Measurements from ENCODE around the gene FMN1.

Gene FMN1

GRCh38 chr15:33126559-33127290, 67.8 kb downstream of the FMN1 start:
- DNase-seq (ENCODE audit: extremely low spot score) = peak; percentile 73
- TF ChIP-seq HDGF (IDR thresholded peaks at IDR 0.05; ENCODE audit: borderline replicate concordance) = no peak
- TF ChIP-seq CTBP1 (IDR thresholded peaks at IDR 0.05; ENCODE audit: borderline replicate concordance) = peak; percentile 36; the same call in 1 of the 2 replicates
- no peak for TF ChIP-seq BHLHE40 (IDR thresholded peaks at IDR 0.05; ENCODE audit: borderline replicate concordance)
- TF ChIP-seq PKNOX1 (IDR thresholded peaks at IDR 0.05) = peak; percentile 68
- POLR2A ChIA-PET = no interaction called here
- CTCF ChIA-PET = no interaction called here

GRCh38 chr15:33125894-33126537, 68.5 kb downstream of the FMN1 start:
- CTCF ChIA-PET = no interaction called here

GRCh38 chr15:33124811-33125210, 69.7 kb downstream of the FMN1 start:
- TF ChIP-seq FOXK2 (IDR thresholded peaks at IDR 0.05) (no peak), BHLHE40 (IDR thresholded peaks at IDR 0.05; ENCODE audit: borderline replicate concordance) (no peak), PKNOX1 (IDR thresholded peaks at IDR 0.05) (no peak), CTBP1 (IDR thresholded peaks at IDR 0.05; ENCODE audit: borderline replicate concordance) (no peak), HDGF (IDR thresholded peaks at IDR 0.05; ENCODE audit: borderline replicate concordance) (no peak), ZNF384 (IDR thresholded peaks at IDR 0.05) (no peak), FOXM1 (IDR thresholded peaks at IDR 0.05; ENCODE audit: borderline replicate concordance) (no peak), ARNT (IDR thresholded peaks at IDR 0.05) (no peak), NFRKB (IDR thresholded peaks at IDR 0.05) (no peak), LEF1 (IDR thresholded peaks at IDR 0.05; ENCODE audit: borderline replicate concordance) (no peak), L3MBTL2 (conservative IDR thresholded peaks at IDR 0.05) (no peak), SUZ12 (IDR thresholded peaks at IDR 0.05) (no peak)
- ChIA-PET POLR2A (no interaction called here), CTCF (no interaction called here)
- DNase-seq (ENCODE audit: extremely low spot score) = no peak

More at GRCh38 chr15:33125894-33126537, 68.5 kb downstream of the FMN1 start:
- POLR2A ChIA-PET = interaction anchor here (0.7 kb wide), 1 partner anchor 29 kb away, joined by 3 read pairs; no protein-coding TSS in a partner anchor
- no peak for DNase-seq (ENCODE audit: extremely low spot score)
- TF ChIP-seq LEF1 (IDR thresholded peaks at IDR 0.05; ENCODE audit: borderline replicate concordance) = no peak
- no peak for TF ChIP-seq PKNOX1 (IDR thresholded peaks at IDR 0.05)
- no peak for TF ChIP-seq TARDBP (IDR thresholded peaks at IDR 0.05)
- no peak for TF ChIP-seq NFRKB (IDR thresholded peaks at IDR 0.05)
- no peak for TF ChIP-seq FOXK2 (IDR thresholded peaks at IDR 0.05)
- no peak for TF ChIP-seq CTBP1 (IDR thresholded peaks at IDR 0.05; ENCODE audit: borderline replicate concordance)
- TF ChIP-seq ELF4 (IDR thresholded peaks at IDR 0.05) = no peak
- TF ChIP-seq HDGF (IDR thresholded peaks at IDR 0.05; ENCODE audit: borderline replicate concordance) = no peak

GRCh38 chr15:33124279-33124678, 70.2 kb downstream of the FMN1 start:
- ChIA-PET POLR2A (no interaction called here), CTCF (no interaction called here)
- no peak for DNase-seq (ENCODE audit: extremely low spot score)
- TF ChIP-seq FOXK2 (IDR thresholded peaks at IDR 0.05) = no peak
- no peak for TF ChIP-seq PKNOX1 (IDR thresholded peaks at IDR 0.05)

GRCh38 chr15:33119865-33120264, 74.6 kb downstream of the FMN1 start:
- TF ChIP-seq SP1 (IDR thresholded peaks at IDR 0.05) = no peak
- no peak for TF ChIP-seq NFRKB (IDR thresholded peaks at IDR 0.05)
- no peak for TF ChIP-seq ELF4 (IDR thresholded peaks at IDR 0.05)
- TF ChIP-seq BHLHE40 (IDR thresholded peaks at IDR 0.05; ENCODE audit: borderline replicate concordance) = no peak
- no peak for TF ChIP-seq HDGF (IDR thresholded peaks at IDR 0.05; ENCODE audit: borderline replicate concordance)
- no peak for TF ChIP-seq FOXK2 (IDR thresholded peaks at IDR 0.05)
- TF ChIP-seq TARDBP (IDR thresholded peaks at IDR 0.05) = no peak
- no peak for TF ChIP-seq FOXM1 (IDR thresholded peaks at IDR 0.05; ENCODE audit: borderline replicate concordance)
- TF ChIP-seq ZNF384 (IDR thresholded peaks at IDR 0.05) = no peak
- TF ChIP-seq L3MBTL2 (conservative IDR thresholded peaks at IDR 0.05) = no peak
- no peak for TF ChIP-seq PKNOX1 (IDR thresholded peaks at IDR 0.05)
- no peak for TF ChIP-seq ARNT (IDR thresholded peaks at IDR 0.05)
- TF ChIP-seq LEF1 (IDR thresholded peaks at IDR 0.05; ENCODE audit: borderline replicate concordance) = no peak
- no peak for TF ChIP-seq FOXA1 (IDR thresholded peaks at IDR 0.05)
- TF ChIP-seq SUZ12 (IDR thresholded peaks at IDR 0.05) = no peak
- no peak for TF ChIP-seq CTBP1 (IDR thresholded peaks at IDR 0.05; ENCODE audit: borderline replicate concordance)
- DNase-seq (ENCODE audit: extremely low spot score) = no peak
- ChIA-PET POLR2A (no interaction called here), CTCF (no interaction called here)

All from HEK293T (cell line).